ENCODE data around the gene ZBTB7C. TPM values are rescaled to one million over a fixed set of nuclear protein-coding genes. Genes with fewer than 3 reads are reported as not detected.

ZBTB7C gene
- total and polyA plus RNA-seq, 2 donors (not counting 1 experiment from before 2014, with no cell fraction given): not detected

- Histone ChIP-seq H4K20me1 (ENCODE audit: control insufficient read depth, insufficient read depth, low read length, poor library complexity, severe bottlenecking) (no peaks in the 10 kb centered on the region), H3K9ac (ENCODE audit: low read length) (no peak overlapping the region), H3K4me3 (ENCODE audit: control extremely low read depth in 1 of 5, extremely low read depth in 1 of 5, insufficient read depth in 1 of 5, low read depth in 2 of 5, low read length in 4 of 5) (no peak overlapping the region), H3K79me2 (ENCODE audit: control insufficient read depth, insufficient read depth, low read length) (no peaks in the 10 kb centered on the region), H3K27ac (ENCODE audit: low read length in 2 of 2) (no peak overlapping the region), H2AFZ (ENCODE audit: insufficient read depth, low read depth, low read length, poor library complexity, severe bottlenecking) (no peak overlapping the region), H3K9me3 (ENCODE audit: control extremely low read depth in 1 of 3, control insufficient read depth in 2 of 3, insufficient read depth in 1 of 3, low read length in 2 of 3) (no peaks in the 10 kb centered on the region), H3K4me1 (ENCODE audit: control insufficient read depth in 2 of 2, insufficient read depth in 2 of 2, low read length in 2 of 2) (no peaks in the 10 kb centered on the region), H3K36me3 (replicated peaks in 1 of 2; ENCODE audit: control extremely low read depth in 1 of 2, control insufficient read depth in 1 of 2, extremely low read depth in 1 of 2, insufficient read depth in 2 of 2, low read length in 1 of 2) (no peaks in the 10 kb centered on the region), H3K27me3 (replicated peaks in 1 of 4; ENCODE audit: control extremely low read depth in 1 of 4, control insufficient read depth in 3 of 4, insufficient read depth in 4 of 4, low read length in 3 of 4) (peaks cover 0 to 16% (median 7%) of the 10 kb centered on the region in 4 experiments), H3K4me2 (replicated peaks; ENCODE audit: low read depth, low read length, poor library complexity, severe bottlenecking) (no peak overlapping the region)
- no peaks in the 10 kb centered on the region for H3K4me1 Mint-ChIP-seq
- CTCF ChIA-PET: interaction anchor here (1.4 to 2.1 kb wide), 2 partner anchors 18 to 250 kb away, joined by 3 to 7 read pairs; no protein-coding TSS in a partner anchor
- peaks cover 47% of the 10 kb centered on the region for H3K27me3 Mint-ChIP-seq
- POLR2A ChIA-PET: no interaction called here
- H3K27ac Mint-ChIP-seq: no peak overlapping the region
- DNase-seq (peak; percentile 56), ATAC-seq (ENCODE audit: low read depth) (peak; percentile 17)
- H3K9me3 Mint-ChIP-seq (ENCODE audit: insufficient read depth): no peaks in the 10 kb centered on the region
- H3K4me3 Mint-ChIP-seq: no peak overlapping the region
- TF ChIP-seq CTCF (IDR thresholded peaks at IDR 0.05) (peak; percentile 55), EZH2 (IDR thresholded peaks at IDR 0.05; ENCODE audit: borderline replicate concordance, insufficient read depth, low read depth, low read length, poor library complexity, severe bottlenecking) (no peak)
- WGBS (ENCODE audit: insufficient coverage): 80% methylated on average over 11 of the region's 16 CpGs
- intact Hi-C loops (cut with micrococcal nuclease): loop anchor here (1.0 kb wide), 1 partner anchor 91 kb away; no protein-coding TSS in a partner anchor
These were observed 386.5 kb downstream of the ZBTB7C start for GRCh38 chr18:48022531-48023329.

GRCh38 chr18:48022021-48022420 is 387.2 kb downstream of the ZBTB7C start:
- Histone ChIP-seq H3K9me3 (ENCODE audit: control extremely low read depth in 1 of 3, control insufficient read depth in 2 of 3, insufficient read depth in 1 of 3, low read length in 2 of 3) (no peaks in the 10 kb centered on the region), H3K4me2 (replicated peaks; ENCODE audit: low read depth, low read length, poor library complexity, severe bottlenecking) (no peak overlapping the region), H4K20me1 (ENCODE audit: control insufficient read depth, insufficient read depth, low read length, poor library complexity, severe bottlenecking) (no peaks in the 10 kb centered on the region), H3K27me3 (replicated peaks in 1 of 4; ENCODE audit: control extremely low read depth in 1 of 4, control insufficient read depth in 3 of 4, insufficient read depth in 4 of 4, low read length in 3 of 4) (peaks cover 0 to 18% (median 9%) of the 10 kb centered on the region in 4 experiments), H3K4me3 (ENCODE audit: control extremely low read depth in 1 of 5, extremely low read depth in 1 of 5, insufficient read depth in 1 of 5, low read depth in 2 of 5, low read length in 4 of 5) (no peak overlapping the region), H3K79me2 (ENCODE audit: control insufficient read depth, insufficient read depth, low read length) (no peaks in the 10 kb centered on the region), H2AFZ (ENCODE audit: insufficient read depth, low read depth, low read length, poor library complexity, severe bottlenecking) (no peak overlapping the region), H3K36me3 (replicated peaks in 1 of 2; ENCODE audit: control extremely low read depth in 1 of 2, control insufficient read depth in 1 of 2, extremely low read depth in 1 of 2, insufficient read depth in 2 of 2, low read length in 1 of 2) (no peaks in the 10 kb centered on the region), H3K27ac (ENCODE audit: low read length in 2 of 2) (no peak overlapping the region), H3K9ac (ENCODE audit: low read length) (no peak overlapping the region), H3K4me1 (ENCODE audit: control insufficient read depth in 2 of 2, insufficient read depth in 2 of 2, low read length in 2 of 2) (no peaks in the 10 kb centered on the region)
- POLR2A ChIA-PET: no interaction called here
- WGBS (ENCODE audit: insufficient coverage): 96% methylated on average over 10 of the region's 10 CpGs
- peaks cover 54% of the 10 kb centered on the region for H3K27me3 Mint-ChIP-seq
- TF ChIP-seq CTCF (IDR thresholded peaks at IDR 0.05) (no peak), EZH2 (IDR thresholded peaks at IDR 0.05; ENCODE audit: borderline replicate concordance, insufficient read depth, low read depth, low read length, poor library complexity, severe bottlenecking) (no peak)
- ATAC-seq (ENCODE audit: low read depth): no peak
- intact Hi-C loops (cut with micrococcal nuclease): loop anchor here (1.0 kb wide), 1 partner anchor 91 kb away; no protein-coding TSS in a partner anchor
- CTCF ChIA-PET: interaction anchor here (1.4 to 2.1 kb wide), 2 partner anchors 17 to 250 kb away, joined by 3 to 7 read pairs; no protein-coding TSS in a partner anchor
- no peak for DNase-seq
- H3K4me1 Mint-ChIP-seq: no peaks in the 10 kb centered on the region
- H3K27ac Mint-ChIP-seq: no peak overlapping the region
- H3K4me3 Mint-ChIP-seq: no peak overlapping the region
- H3K9me3 Mint-ChIP-seq (ENCODE audit: insufficient read depth): no peaks in the 10 kb centered on the region

Data from B cell (primary cell).